ENCODE results near the gene ECT2. TPM values are rescaled to one million over a fixed set of nuclear protein-coding genes. Genes with fewer than 3 reads are reported as not detected.
"Not testable (repeated sequence)": the region's sequence is repeated elsewhere in the genome, so short reads cannot be mapped to it uniquely, and the experiment has no call there.

The ECT2 gene
- total RNA-seq, 1 experiment from 2014 or later, result 144 TPM

DNA sequence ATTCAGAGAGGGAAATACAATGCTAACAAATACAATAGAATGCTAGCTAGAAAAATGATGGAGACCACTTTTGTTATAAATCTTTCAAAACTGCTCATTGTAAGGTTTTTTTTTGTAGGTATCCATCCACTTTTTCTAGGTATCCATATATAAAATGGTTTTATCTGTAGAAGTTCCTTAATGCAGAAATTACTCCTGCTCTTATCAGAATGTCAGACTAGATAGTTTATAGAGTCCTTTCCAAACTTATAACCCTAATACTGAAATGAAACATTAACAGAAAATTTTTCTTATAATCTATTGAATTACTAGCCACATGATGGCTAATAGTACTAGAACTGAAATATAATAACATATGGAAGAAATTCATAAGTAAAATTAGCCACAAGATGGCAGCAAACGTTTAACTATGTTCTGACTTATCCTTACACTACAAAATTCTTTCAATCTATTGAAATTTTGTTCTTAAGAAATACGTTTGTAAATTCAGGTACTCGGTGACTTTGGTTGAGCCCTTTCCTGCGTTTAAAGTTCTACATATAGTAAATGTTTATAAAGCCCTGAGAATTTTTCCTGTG is 58.5 kb downstream of the ECT2 start:
- DNase-seq (ENCODE audit: low spot score), result peak; percentile 50

DNA sequence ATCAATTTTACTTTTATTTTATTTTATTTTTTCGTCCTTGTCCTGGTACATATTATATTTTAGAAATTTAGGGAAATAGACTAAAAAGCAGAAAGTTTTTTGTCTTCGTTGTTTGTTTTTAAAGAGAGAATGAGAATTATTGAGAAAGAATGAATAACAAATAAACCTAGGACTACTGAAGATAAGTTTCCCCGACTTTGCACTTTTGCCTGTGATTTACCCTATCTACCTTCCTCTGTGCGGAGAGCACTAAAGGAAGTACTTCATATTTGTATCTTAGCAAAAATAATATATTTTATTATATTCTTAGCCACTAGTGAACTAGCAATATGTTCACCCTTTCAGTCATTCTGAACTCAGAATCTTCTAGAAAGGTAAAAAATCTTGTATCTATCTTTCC is 60.6 kb downstream of the ECT2 start:
- no peak for DNase-seq (ENCODE audit: low spot score)

DNA sequence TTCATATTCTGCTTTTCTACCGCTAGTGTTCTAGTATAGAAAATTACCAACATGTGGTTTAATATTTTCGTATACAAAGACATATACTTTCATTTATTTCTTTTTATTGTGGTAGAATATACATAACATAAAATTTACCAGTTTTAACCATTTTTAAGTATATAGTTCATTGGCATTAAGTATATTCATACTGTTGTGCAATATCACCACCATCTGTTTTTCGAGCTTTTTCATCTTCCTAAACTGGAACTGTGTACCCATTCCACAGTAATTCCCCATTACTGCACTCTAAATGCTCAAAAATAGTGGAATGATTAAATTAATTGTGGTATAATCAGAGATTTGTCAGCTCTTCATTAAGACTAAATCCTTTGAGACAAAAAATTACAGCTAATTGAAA is 62.9 kb downstream of the ECT2 start:
- DNase-seq (ENCODE audit: low spot score), result no peak

DNA sequence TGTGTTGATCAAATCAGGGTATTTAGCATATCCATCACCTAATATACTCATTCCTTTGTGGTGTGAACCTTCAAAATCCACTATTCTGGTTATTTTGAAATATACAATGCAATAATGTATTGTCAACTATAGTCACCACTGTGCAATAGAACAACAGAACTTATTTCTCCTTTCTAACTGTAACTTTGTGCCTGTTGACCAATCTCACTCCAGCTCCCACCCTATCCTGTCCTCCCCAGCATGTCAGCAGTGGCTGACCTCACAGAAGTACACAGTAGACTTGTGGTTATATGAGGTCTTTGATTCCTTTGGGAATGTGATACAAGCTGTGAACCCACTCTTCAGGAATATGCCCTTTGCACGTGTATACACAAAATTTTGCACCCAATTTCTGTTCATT is 64.2 kb downstream of the ECT2 start:
- no peak for DNase-seq (ENCODE audit: low spot score)

DNA sequence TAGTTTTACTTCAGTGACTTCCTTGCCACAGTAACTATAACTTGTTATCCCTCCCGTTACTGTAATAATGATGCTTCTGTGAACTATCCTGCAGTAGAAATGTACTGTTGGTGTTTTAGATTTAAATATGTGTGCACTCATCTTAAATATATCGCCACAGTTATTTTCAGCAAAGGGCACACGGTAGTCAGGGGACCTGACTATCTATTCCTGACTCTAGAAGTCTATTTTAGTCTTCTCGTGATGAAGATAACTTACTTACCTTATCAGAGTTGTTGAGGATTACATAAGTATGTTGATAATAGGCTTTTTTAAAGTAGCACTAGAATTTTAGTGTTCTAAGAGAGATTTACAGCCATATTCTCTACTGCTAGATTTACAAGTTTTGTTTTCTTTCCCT is 65.3 kb downstream of the ECT2 start:
- no peak for DNase-seq (ENCODE audit: low spot score)

DNA sequence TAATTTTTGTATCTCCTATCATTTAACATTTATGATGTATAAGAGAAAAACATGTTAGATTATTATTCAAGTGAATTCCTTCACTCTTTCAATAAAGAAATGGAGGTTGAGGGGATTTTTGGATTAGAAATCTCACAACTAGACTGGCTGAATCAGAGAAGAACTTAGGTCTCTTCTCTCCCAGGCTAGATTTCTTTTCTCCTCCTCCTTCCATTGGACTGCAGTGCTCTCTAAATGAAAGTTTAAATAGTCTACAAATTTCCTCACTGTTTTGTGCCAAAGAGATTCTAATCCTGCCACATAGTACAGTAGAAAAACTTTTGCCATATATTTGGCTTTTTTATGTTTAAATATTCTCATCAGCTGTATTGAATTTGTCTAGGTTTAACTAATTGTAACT is 65.8 kb downstream of the ECT2 start:
- DNase-seq (ENCODE audit: low spot score), result no peak

DNA sequence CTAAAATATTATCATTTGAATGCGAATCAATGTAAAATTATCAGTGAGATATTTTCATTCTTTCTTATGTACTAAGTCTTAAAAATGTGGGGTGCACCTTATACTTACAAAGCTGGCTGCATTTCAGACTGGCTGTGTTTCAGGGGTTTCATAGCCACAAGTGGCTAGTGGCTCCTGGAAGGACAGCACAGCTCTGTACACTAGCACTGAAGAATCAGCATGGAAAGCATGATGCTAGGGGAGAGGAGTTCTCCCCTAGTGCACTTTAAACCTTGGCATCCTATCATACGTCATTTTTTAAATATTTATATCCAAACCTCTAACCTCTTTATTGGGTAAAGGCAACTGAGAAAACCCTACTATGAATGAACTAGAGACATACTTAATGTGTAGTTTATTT is 66.4 kb downstream of the ECT2 start:
- DNase-seq (ENCODE audit: low spot score), result no peak

DNA sequence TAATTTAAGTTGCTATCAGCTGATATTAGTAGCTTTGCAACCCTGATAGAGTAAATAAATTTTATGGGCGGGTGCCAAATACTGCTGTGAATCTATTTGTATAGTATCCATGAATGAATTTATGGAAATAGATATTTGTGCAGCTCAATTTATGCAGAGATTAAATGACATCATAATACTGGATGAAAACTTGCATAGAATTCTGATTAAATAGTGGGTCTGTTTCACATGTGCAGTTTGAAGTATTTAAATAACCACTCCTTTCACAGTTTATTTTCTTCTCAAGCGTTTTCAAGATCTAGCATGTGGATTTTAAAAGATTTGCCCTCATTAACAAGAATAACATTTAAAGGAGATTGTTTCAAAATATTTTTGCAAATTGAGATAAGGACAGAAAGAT is 70.0 kb downstream of the ECT2 start:
- no peak for DNase-seq (ENCODE audit: low spot score)

DNA sequence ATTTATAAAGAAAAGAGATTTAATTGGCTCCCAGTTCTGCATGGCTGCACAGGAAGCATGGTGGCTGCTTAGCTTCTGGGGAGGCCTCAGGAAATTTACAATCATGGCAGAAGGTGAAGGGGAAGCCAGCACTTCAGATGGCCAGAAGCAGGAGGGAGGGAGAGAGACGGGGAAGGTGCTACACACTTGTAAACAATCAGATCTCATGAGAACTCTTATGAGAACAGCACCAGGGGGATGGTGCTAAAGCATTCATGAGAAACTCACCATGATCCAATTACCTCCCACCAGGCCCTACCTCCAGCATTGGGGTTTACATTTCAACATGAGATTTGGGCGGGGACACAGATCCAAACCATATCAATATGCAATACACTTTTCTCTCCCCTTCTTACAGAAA is 73.7 kb downstream of the ECT2 start:
- no peak for DNase-seq (ENCODE audit: low spot score)

DNA sequence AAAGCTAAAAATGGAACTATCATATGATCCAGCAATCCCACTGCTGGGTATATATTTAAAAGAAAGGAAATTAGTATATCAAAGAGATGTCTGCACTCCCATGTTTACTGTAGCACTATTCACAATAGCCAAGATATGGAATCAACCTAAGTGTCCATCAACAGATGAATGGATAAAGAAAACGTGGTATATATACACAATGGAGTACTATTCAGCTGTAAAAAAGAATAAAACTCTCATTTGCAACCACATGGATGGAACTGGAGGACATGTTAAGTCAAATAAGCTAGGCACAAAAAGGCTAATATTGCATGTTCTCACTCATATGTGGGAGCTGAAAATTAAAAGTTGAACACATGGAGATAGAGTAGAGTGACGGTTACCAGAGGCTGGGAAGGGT is 76.7 kb downstream of the ECT2 start:
- DNase-seq (ENCODE audit: low spot score), result not testable (repeated sequence)

DNA sequence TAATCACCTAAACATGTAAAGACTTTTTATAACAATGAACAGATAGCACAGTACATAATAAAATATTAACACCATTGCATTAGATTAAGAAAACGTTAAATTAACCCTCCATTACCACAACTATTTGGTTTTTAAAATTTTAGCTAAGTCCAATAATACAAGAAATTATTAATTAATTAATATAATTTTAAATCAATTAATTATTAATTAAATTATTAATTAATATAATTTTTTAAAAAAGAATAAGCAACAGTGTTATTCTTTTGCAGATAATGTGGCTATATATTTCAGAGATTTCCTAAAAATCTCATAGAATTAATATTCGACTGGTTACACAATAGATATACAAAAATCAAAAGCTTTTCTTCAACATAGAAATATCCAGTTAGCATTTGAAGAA is 82.5 kb downstream of the ECT2 start:
- DNase-seq (ENCODE audit: low spot score), result no peak

DNA sequence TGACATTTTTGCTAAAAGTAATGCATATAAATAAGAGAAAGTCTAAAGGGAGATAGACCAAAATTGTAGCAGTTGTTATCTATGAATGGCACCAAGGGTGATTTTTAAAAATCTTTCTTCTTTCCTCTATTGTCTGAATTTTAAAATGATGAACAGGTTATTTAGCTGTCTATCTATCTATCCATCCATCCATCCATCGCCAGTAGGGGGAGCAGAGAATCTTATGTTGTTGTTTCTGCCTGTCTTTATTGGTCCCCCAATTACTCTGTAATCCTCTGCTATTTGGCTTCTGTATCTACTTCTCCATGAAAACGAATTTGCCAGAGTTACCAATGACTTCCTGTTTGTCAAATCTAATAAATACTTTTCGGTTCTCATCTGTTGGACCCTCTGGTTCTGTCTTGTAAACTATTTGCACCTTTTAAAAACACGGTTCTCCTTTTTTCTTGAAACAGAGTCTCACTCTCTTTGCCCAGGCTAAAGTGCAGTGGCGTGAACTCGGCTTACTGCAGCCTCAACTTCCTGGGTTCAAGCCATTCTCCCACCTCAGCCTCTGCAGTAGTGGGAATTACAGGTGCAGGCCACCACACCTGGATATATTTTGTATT is 86.0 kb downstream of the ECT2 start:
- DNase-seq (ENCODE audit: low spot score), result peak; percentile 72

DNA sequence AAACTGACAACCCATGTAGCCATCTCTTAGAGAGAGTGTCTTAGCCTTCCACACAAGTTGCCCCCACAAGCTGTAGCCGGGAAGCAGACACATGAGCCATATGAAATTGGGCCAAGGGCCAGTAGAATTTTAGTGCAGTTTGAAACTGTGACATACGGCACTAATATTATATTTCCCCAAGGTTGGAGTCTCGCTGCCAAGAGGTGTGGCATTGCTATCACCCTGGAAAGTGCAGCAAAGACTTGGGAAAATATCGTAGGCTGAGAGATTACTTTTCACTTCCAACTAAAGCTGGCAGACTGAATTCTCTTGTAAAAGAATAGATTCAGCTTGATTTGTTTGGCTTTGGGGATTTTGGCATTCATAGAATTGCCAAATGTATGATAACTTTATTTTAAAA is 89.2 kb downstream of the ECT2 start:
- no peak for DNase-seq (ENCODE audit: low spot score)

DNA sequence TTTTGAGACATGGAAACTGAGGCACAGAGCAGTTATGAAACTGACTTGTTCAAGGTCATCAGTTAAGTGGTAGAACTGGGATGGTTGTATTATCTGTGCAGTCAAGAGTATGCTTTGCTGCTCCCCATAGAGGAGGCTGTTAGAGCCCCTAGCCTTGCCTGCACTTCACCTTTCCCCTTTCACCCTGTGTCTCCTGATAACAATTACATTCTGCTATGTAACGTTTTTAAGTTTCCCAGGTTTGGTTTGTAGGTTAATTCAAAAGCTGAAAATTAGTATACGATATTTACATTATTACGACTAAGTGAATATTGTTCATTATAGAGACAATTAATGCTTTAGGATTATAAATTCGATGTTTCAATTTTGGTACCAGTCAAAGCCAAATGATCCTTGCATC is 89.9 kb downstream of the ECT2 start:
- DNase-seq (ENCODE audit: low spot score), result no peak

DNA sequence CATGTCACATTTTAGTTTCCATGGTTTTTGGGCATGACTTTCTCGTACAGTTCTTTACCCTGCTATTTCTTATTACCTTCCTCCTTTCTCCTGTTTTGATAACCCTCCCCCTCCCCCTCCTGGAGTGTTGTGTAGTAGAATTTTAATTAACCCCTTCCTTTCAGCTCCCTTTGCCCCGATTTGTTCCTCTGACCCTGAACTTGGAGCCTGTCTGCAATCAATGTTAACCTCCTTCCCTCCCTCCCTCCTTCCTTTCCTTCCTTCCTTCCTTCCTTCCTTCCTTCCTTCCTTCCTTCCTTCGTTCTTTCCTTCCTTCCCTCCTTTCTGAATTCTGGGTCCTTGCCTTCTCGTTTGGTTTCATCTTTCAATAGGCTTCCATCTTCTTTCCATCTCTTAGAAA is 90.4 kb downstream of the ECT2 start:
- no peak for DNase-seq (ENCODE audit: low spot score)

DNA sequence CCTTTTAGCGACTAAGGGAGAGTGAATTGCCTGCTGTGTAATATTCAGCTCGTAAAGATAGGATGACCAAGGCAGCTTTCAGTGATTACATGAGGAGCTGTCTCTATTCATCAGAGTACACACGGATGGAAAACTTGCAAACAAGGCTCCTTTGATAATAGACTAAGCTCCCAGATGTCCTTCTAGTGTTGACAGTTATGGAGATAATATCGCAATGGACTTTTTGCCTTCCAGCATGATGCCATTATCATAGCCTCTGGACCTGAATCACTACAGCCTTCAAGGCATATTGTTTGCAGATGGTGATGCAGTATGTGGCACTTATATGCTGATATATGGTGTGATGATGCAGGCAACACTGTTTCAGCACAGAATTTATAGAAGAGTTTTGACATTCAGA is 93.9 kb downstream of the ECT2 start:
- no peak for DNase-seq (ENCODE audit: low spot score)

DNA sequence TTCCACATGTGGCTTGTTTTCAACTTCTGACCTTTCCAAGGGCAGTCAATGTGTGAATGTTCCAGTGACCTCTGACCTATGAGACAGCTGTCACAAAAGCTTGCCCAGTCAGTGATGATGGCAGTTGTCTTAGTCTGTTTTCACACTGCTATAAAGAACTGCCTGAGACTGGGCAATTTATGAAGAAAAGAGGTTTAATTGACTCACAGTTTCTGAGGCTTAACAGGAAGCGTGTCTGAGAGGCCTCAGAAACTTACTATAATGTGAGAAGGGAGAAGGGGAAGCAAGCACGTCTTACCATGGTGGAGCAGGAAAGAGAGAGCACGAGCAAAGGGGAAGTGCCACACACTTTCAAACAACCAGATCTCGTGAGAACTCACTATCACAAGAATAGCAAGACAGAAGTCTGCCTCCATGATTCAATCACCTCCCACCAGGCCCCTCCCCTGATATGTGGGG is 95.6 kb downstream of the ECT2 start:
- peak; percentile 8 for DNase-seq (ENCODE audit: low spot score)

DNA sequence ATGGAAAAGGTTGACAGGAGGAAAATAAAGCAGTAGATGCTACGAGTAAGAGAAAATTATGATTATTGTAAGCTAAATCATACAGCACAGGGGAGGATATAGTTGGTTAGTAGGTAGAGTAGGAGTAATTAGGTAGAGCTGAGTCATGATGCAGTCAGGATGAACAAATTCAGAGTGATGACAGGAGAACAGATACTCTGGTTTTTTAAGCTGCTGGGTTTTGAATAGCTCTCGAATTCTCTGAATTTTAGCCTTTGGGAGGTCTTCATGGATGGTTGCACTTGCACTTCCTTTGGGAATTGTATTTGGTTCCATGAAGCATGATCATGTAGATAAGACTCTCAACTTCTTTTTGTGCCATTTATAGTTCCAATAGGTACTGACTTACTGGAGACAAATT is 96.2 kb downstream of the ECT2 start:
- DNase-seq (ENCODE audit: low spot score), result peak; percentile 71

DNA sequence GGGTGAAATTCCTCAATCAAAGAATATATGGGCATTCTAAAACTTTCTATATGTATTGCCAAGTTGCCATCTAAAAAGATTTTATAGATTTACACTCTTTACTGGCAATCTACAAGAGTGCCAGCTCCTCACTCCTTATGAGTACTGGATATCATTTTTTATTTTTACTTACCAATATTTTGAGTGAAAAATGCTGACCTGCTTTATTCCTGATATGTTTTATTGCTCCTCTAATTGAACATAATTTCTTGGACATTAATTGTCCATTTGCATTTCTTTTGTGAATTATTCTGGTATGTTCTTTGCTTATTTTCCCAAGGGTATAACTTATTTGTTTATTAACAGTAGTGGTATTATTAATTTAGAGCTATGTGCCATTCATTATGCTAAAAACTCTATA is 96.8 kb downstream of the ECT2 start:
- DNase-seq (ENCODE audit: low spot score), result no peak

DNA sequence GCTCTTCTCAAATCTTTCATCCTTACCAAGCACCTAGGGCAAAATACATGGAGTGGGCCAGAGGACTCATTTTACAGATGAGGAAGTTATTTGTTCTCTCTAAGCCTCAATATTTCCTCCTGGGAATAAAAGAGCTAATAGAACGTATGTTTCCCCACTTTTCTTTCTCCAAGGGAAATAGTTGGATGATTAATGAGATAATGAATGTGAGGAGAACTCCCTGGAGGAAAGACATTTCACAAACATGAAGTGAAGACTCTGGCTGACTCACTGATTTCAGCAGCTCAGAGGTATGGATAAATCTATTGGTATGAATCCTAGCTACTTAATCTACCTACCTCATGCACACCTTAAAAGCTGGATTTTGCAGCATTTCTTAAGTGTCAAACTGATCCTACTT is 98.4 kb downstream of the ECT2 start:
- peak; percentile 43 for DNase-seq (ENCODE audit: low spot score)

DNA sequence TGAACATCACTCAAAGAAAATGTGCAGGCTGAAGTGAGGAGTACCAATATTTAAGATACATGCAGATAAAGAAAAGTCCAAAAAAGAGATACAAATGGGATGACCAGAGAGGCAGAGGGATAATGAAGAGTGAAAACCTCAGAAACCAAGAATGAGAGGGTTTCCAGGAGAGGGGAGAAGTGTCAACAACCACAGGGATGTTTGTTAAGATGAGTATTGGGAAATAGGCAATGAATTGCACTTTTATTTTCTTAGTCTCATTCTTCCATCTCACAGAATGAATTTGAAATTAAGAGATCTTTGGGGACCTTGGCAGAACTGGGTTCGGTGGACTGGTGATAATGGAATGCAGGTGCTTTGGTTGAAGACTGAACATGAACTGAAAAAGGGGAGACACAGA is 102.5 kb downstream of the ECT2 start:
- DNase-seq (ENCODE audit: low spot score), result no peak

DNA sequence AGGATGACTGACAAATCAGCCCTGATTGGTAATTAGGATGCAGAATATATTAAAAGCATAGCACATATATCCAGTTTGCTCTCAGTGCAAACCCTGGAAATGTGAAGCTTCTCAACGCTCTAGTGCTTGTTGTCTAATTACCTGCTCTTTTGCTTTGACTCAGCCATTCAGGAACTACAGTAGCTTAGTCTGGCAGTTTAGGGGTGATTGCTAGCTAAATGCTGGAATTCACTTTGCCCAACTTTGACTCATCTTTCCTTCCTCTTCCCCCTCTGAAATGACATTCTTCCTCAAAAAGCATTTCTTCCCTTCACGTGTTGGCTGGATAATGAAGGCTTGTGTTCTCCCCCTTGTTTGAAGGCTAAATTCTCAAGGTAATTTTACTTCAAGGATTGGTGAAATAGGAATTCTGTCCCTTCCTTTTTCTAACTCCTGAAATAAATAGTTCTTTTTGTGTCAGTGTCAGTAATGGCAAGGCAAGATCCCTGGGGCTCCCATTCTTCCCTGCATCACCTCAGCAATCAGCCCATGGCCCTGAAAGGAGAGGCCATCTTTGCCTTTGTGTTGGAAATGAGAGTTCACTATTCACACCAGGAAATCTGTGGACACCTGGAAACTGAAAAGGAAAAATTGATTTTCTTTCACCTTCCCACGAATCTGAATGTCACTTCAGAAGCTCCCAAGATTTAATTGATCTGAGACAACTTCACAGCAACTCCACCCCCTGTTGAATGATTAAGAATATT is 103.6 kb downstream of the ECT2 start:
- DNase-seq (ENCODE audit: low spot score), result no peak

DNA sequence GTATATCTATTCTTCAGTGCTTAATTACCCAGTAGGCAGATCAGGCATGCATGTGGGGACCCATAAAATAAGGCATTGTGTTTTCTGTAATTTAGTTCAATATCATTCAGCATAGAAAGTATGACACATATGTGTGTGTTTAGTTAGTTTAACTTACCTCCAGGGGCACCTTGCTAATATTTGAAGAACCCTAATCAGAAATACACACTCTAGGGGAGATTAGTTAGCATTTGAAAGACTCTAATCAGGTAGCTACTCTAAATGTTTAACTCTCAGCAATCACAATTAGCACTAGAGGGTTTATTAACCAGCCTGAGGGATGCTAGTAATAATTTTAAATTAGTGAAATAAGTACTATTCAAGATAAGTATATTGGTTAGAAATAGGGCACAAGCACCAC is 104.5 kb downstream of the ECT2 start:
- DNase-seq (ENCODE audit: low spot score), result no peak

Data from A172 (cell line).